Upper lobe of right lung (tissue), 1 donor: ENCODE data around the gene TTI1. TPM values are rescaled to one million over a fixed set of nuclear protein-coding genes. Genes with fewer than 3 reads are reported as not detected.

Source experiments
- ATAC-seq: fragments of 200-7000 bp; cut with Tn5 transposase; one replicate; pipeline ENCODE4 v1.9.1; 2020; ENCODE audit warnings: mild to moderate bottlenecking, moderate library complexity
- DNase-seq: peaks from one replicate; pipeline ENCODE4 v3.0.0-alpha.2; 2020
- H3K27ac ChIP-seq: fragments of 200-600 bp; one replicate; pipeline ENCODE4 v1.8.0; 2022
- H3K27me3 ChIP-seq: fragments of 200-600 bp; one replicate; pipeline ENCODE4 v1.8.0; 2022; ENCODE audit warnings: mild to moderate bottlenecking
- H3K36me3 ChIP-seq: fragments of 200-600 bp; one replicate; pipeline ENCODE4 v1.8.0; 2022
- H3K4me1 ChIP-seq: fragments of 200-600 bp; one replicate; pipeline ENCODE4 v1.8.0; 2022
- H3K4me3 ChIP-seq: fragments of 200-600 bp; one replicate; pipeline ENCODE4 v1.8.0; 2022; ENCODE audit warnings: mild to moderate bottlenecking
- H3K9me3 ChIP-seq: fragments of 200-600 bp; one replicate; pipeline ENCODE4 v1.8.0; 2022
- CTCF ChIP-seq: fragments of 200-600 bp; IDR thresholded peaks from one replicate; pipeline ENCODE4 v1.8.0; 2022; ENCODE audit warnings: antibody characterized with exemption
- intact Hi-C: fragments of 100-400 bp; cut with DNase I; formaldehyde crosslinking; loops from one replicate; pipeline ENCODE4 v1.11.0; 2022
- total RNA-seq: library from RNA; stranded (reverse); fragmentation: NEBNext Ultra II Directional; extraction: Animal tissue kit (Norgen Biotek cat#: 25700); gene quantifications from one replicate; pipeline ENCODE4 v1.2.1, GENCODE V29; 2021
- donor health status: DM: no; HTN: yes; CAD: no; lungs with severe emphysema.

Gene TTI1
- total RNA-seq, 1 donor from 2014 or later = 16.3 TPM

GRCh38 chr20:37936451-37936850, 96.8 kb downstream of the TTI1 start:
- no peak for DNase-seq
- no peak for ATAC-seq

GRCh38 chr20:37936041-37936440, 97.2 kb downstream of the TTI1 start:
- DNase-seq (no peak), ATAC-seq (no peak)
- H3K27me3 ChIP-seq = no peaks in the 10 kb centered on the region
- H3K4me3 ChIP-seq = no peak overlapping the region
- H3K9me3 ChIP-seq = no peaks in the 10 kb centered on the region
- no peak overlapping the region for H3K27ac ChIP-seq
- H3K4me1 ChIP-seq = no peaks in the 10 kb centered on the region
- no peak for TF ChIP-seq CTCF
- intact Hi-C loops = no loop called here
- no peaks in the 10 kb centered on the region for H3K36me3 ChIP-seq

More at GRCh38 chr20:37936451-37936850, 96.8 kb downstream of the TTI1 start:
- Histone ChIP-seq H3K27me3 (no peaks in the 10 kb centered on the region), H3K36me3 (no peaks in the 10 kb centered on the region), H3K4me3 (no peak overlapping the region), H3K9me3 (no peaks in the 10 kb centered on the region), H3K27ac (no peak overlapping the region), H3K4me1 (no peaks in the 10 kb centered on the region)
- no peak for TF ChIP-seq CTCF
- intact Hi-C loops = no loop called here

GRCh38 chr20:37935435-37935834, 97.8 kb downstream of the TTI1 start:
- no peak for DNase-seq
- no peak for TF ChIP-seq CTCF

GRCh38 chr20:37934634-37935375, 98.5 kb downstream of the TTI1 start:
- TF ChIP-seq CTCF = no peak
- Histone ChIP-seq H3K27me3 (no peaks in the 10 kb centered on the region), H3K9me3 (no peaks in the 10 kb centered on the region), H3K27ac (no peak overlapping the region), H3K4me3 (no peak overlapping the region), H3K4me1 (no peaks in the 10 kb centered on the region), H3K36me3 (no peaks in the 10 kb centered on the region)
- intact Hi-C loops = no loop called here
- DNase-seq (peak; percentile 19), ATAC-seq (no peak)

More at GRCh38 chr20:37935435-37935834, 97.8 kb downstream of the TTI1 start:
- no peak overlapping the region for H3K27ac ChIP-seq
- no peak for ATAC-seq
- intact Hi-C loops = no loop called here
- no peaks in the 10 kb centered on the region for H3K9me3 ChIP-seq
- H3K4me3 ChIP-seq = no peak overlapping the region
- no peaks in the 10 kb centered on the region for H3K27me3 ChIP-seq
- no peaks in the 10 kb centered on the region for H3K36me3 ChIP-seq
- no peaks in the 10 kb centered on the region for H3K4me1 ChIP-seq

GRCh38 chr20:37933786-37934633, 99.2 kb downstream of the TTI1 start:
- intact Hi-C loops = no loop called here
- DNase-seq (no peak), ATAC-seq (no peak)
- no peak overlapping the region for H3K4me3 ChIP-seq
- H3K27ac ChIP-seq = no peak overlapping the region
- H3K4me1 ChIP-seq = no peaks in the 10 kb centered on the region
- TF ChIP-seq CTCF = no peak
- no peaks in the 10 kb centered on the region for H3K27me3 ChIP-seq
- H3K36me3 ChIP-seq = no peaks in the 10 kb centered on the region
- H3K9me3 ChIP-seq = no peaks in the 10 kb centered on the region

Other genes with a start within 250 kb of the TTI1 start
- 12.9 TPM for gene VSTM2L, start 130.3 kb downstream of the TTI1 start, total RNA-seq
- gene RPRD1B, start 290 bp upstream of the TTI1 start, total RNA-seq = 33.1 TPM
- 562 TPM for gene TGM2, start 131.8 kb upstream of the TTI1 start, total RNA-seq
- gene KIAA1755, start 227.3 kb upstream of the TTI1 start, total RNA-seq = 2.3 TPM